ENCODE data around the gene SORCS2. TPM values are rescaled to one million over a fixed set of nuclear protein-coding genes. Genes with fewer than 3 reads are reported as not detected.

Gene SORCS2
- total RNA-seq, 1 donor from 2014 or later, result 5.2 TPM

GRCh38 chr4:7459471-7459870 is 267.1 kb downstream of the SORCS2 start:
- peaks cover 21% of the 10 kb centered on the region for H3K27me3 Mint-ChIP-seq (ENCODE audit: insufficient read depth, low read depth)
- no peaks in the 10 kb centered on the region for H3F3A ChIP-seq (ENCODE audit: low read depth)

GRCh38 chr4:7460566-7460965 is 268.2 kb downstream of the SORCS2 start:
- no peak overlapping the region for H3K4me2 ChIP-seq
- H4K20me1 ChIP-seq (ENCODE audit: low read depth), result peaks cover 10% of the 10 kb centered on the region
- TF ChIP-seq CTCF (IDR thresholded peaks at IDR 0.05), result no peak
- no peak for TF ChIP-seq EZH2 (IDR thresholded peaks at IDR 0.05)
- TF ChIP-seq EZH2phosphoT487 (IDR thresholded peaks at IDR 0.05), result no peak
- peaks cover 19% of the 10 kb centered on the region for H3K27me3 Mint-ChIP-seq (ENCODE audit: insufficient read depth, low read depth)
- peaks cover 43% of the 10 kb centered on the region for H3K4me1 Mint-ChIP-seq
- no peak for DNase-seq (ENCODE audit: low spot score)
- peaks cover 17% of the 10 kb centered on the region for H3K4me1 ChIP-seq
- no peaks in the 10 kb centered on the region for H3K79me2 ChIP-seq (ENCODE audit: low read depth)
- H3K27ac ChIP-seq, result no peak overlapping the region
- no peaks in the 10 kb centered on the region for H3K36me3 ChIP-seq
- no peaks in the 10 kb centered on the region for H3F3A ChIP-seq (ENCODE audit: low read depth)
- H3K27ac Mint-ChIP-seq, result peak overlapping the region; percentile 74
- H3K9me3 ChIP-seq (ENCODE audit: low read depth), result no peaks in the 10 kb centered on the region
- no peaks in the 10 kb centered on the region for H3K27me3 ChIP-seq
- H3K9me3 Mint-ChIP-seq, result peaks cover 4% of the 10 kb centered on the region
- no peak overlapping the region for H3K9ac ChIP-seq
- no peak overlapping the region for H3K4me3 ChIP-seq
- no peak overlapping the region for H3K4me3 Mint-ChIP-seq
- no peak overlapping the region for H2AFZ ChIP-seq (replicated peaks)
- H3K36me3 Mint-ChIP-seq, result no peaks in the 10 kb centered on the region

More at GRCh38 chr4:7459471-7459870, 267.1 kb downstream of the SORCS2 start:
- H3K4me1 Mint-ChIP-seq, result peaks cover 41% of the 10 kb centered on the region
- no peak overlapping the region for H3K27ac ChIP-seq
- no peaks in the 10 kb centered on the region for H3K79me2 ChIP-seq (ENCODE audit: low read depth)
- peaks cover 3% of the 10 kb centered on the region for H3K9me3 Mint-ChIP-seq
- no peak overlapping the region for H3K27ac Mint-ChIP-seq
- H3K4me3 Mint-ChIP-seq, result no peak overlapping the region
- H2AFZ ChIP-seq (replicated peaks), result no peak overlapping the region
- H3K9me3 ChIP-seq (ENCODE audit: low read depth), result no peaks in the 10 kb centered on the region
- H3K27me3 ChIP-seq, result no peaks in the 10 kb centered on the region
- TF ChIP-seq EZH2 (IDR thresholded peaks at IDR 0.05) (no peak), EZH2phosphoT487 (IDR thresholded peaks at IDR 0.05) (no peak), CTCF (IDR thresholded peaks at IDR 0.05) (no peak)
- H4K20me1 ChIP-seq (ENCODE audit: low read depth), result peaks cover 10% of the 10 kb centered on the region
- peaks cover 17% of the 10 kb centered on the region for H3K4me1 ChIP-seq
- H3K36me3 Mint-ChIP-seq, result no peaks in the 10 kb centered on the region
- no peaks in the 10 kb centered on the region for H3K36me3 ChIP-seq
- no peak for DNase-seq (ENCODE audit: low spot score)
- H3K9ac ChIP-seq, result no peak overlapping the region
- no peak overlapping the region for H3K4me2 ChIP-seq
- no peak overlapping the region for H3K4me3 ChIP-seq

DNA sequence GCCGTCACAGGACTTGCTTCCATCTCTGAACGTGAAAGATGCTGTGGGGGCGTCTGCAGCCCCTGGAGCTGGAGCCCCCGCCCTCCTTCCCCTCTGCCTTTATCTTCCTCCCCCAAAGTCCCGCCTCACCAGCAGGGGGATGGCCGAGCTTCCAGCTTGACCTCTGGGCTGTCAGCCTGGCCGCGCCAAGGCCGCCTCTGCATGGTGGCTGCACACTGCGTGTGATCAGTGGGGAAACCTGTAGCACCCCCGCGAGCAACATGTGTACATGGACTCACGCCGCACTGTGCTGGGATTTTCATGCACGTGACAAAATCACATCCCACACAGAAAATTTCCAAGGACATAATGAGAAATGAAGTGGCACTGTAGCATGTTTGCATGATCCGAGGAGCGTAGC is 268.9 kb downstream of the SORCS2 start:
- H4K20me1 ChIP-seq (ENCODE audit: low read depth), result peaks cover 10% of the 10 kb centered on the region
- H3K4me3 ChIP-seq, result no peak overlapping the region
- H3K79me2 ChIP-seq (ENCODE audit: low read depth), result no peaks in the 10 kb centered on the region
- H3F3A ChIP-seq (ENCODE audit: low read depth), result no peaks in the 10 kb centered on the region
- H3K36me3 ChIP-seq, result no peaks in the 10 kb centered on the region
- H3K9ac ChIP-seq, result no peak overlapping the region
- H2AFZ ChIP-seq (replicated peaks), result no peak overlapping the region
- peaks cover 43% of the 10 kb centered on the region for H3K4me1 Mint-ChIP-seq
- H3K27ac ChIP-seq, result no peak overlapping the region
- no peak overlapping the region for H3K4me2 ChIP-seq
- peaks cover 16% of the 10 kb centered on the region for H3K27me3 Mint-ChIP-seq (ENCODE audit: insufficient read depth, low read depth)
- H3K4me3 Mint-ChIP-seq, result no peak overlapping the region
- peak; percentile 56 for DNase-seq (ENCODE audit: low spot score)
- H3K9me3 ChIP-seq (ENCODE audit: low read depth), result no peaks in the 10 kb centered on the region
- peaks cover 6% of the 10 kb centered on the region for H3K9me3 Mint-ChIP-seq
- no peak for TF ChIP-seq EZH2phosphoT487 (IDR thresholded peaks at IDR 0.05)
- TF ChIP-seq EZH2 (IDR thresholded peaks at IDR 0.05), result no peak
- TF ChIP-seq CTCF (IDR thresholded peaks at IDR 0.05), result peak; percentile 44
- H3K4me1 ChIP-seq, result peaks cover 17% of the 10 kb centered on the region
- H3K27me3 ChIP-seq, result no peaks in the 10 kb centered on the region
- no peak overlapping the region for H3K27ac Mint-ChIP-seq
- H3K36me3 Mint-ChIP-seq, result no peaks in the 10 kb centered on the region

Data from neural progenitor cell (in vitro differentiated cells).